Measurements from ENCODE around the gene SPATA31E1.

DNA sequence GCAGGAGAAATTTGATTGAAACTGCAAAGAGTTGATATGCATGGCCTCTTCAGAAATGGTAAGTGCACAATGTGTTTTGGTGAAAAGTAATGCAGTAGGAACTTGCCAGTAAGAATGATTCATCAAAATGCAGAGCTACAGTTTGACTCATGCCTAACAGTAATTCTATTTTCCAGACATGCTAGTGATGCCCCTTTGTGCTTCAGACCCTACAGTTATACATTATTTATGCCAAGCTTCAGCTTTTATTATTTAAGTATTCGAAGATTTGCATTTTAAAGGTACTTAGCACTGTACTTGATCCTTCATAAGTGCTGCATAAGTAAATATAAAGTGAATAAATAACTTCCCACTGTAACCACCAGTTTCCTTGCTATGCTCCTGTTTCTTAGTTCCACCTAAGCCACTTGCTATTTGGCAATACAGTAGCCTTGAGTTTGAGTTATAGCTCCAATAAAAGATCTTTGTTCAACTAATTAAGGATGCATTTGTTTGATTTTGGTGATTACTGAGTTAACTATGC, 3.6 kb upstream of the SPATA31E1 start:
- TF ChIP-seq, protein P1, sequence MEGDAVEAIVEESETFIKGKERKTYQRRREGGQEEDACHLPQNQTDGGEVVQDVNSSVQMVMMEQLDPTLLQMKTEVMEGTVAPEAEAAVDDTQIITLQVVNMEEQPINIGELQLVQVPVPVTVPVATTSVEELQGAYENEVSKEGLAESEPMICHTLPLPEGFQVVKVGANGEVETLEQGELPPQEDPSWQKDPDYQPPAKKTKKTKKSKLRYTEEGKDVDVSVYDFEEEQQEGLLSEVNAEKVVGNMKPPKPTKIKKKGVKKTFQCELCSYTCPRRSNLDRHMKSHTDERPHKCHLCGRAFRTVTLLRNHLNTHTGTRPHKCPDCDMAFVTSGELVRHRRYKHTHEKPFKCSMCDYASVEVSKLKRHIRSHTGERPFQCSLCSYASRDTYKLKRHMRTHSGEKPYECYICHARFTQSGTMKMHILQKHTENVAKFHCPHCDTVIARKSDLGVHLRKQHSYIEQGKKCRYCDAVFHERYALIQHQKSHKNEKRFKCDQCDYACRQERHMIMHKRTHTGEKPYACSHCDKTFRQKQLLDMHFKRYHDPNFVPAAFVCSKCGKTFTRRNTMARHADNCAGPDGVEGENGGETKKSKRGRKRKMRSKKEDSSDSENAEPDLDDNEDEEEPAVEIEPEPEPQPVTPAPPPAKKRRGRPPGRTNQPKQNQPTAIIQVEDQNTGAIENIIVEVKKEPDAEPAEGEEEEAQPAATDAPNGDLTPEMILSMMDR (IDR thresholded peaks at IDR 0.05): no peak
- no peak for TF ChIP-seq POLR2A (IDR thresholded peaks at IDR 0.05)

Data from right lobe of liver (tissue), 4 donors.